A549 (cell line): ENCODE data around the gene SNRPA1. TPM values are rescaled to one million over a fixed set of nuclear protein-coding genes. Genes with fewer than 3 reads are reported as not detected.

Experiments
- ATAC-seq, 2 experiments: fragments of 200-7000 bp in 1 of 2; fragments of >200 bp in 1 of 2; cut with Nextera tagmentation in 1 of 2; cut with Tn5 transposase in 1 of 2; 3 replicates each; pipeline versions ENCODE4 v1.8.0 to v1.9.1; 2018 to 2020; ENCODE audit warnings: mild to moderate bottlenecking in 1 of 2, moderate library complexity in 1 of 2
- CTCF ChIA-PET: fragments of 300-600 bp; sonication (Branson Sonifier 250); formaldehyde crosslinking; extraction: SDS; loops from one replicate; lab custom pipeline; 2021; ENCODE audit warnings: antibody characterized with exemption, inconsistent platforms; lab: Yijun Ruan, JAX
- POLR2A ChIA-PET: fragments of 350-600 bp; formaldehyde crosslinking; extraction: SDS; loops from one replicate; lab custom pipeline; 2021; ENCODE audit warnings: antibody characterized with exemption, inconsistent platforms; lab: Yijun Ruan, JAX
- DNase-seq, 2 experiments: peaks; one replicate each; pipeline versions ENCODE4 v3.0.0 to v3.0.0-alpha.2; 2011 to 2016; ENCODE audit warnings: low read depth in 1 of 2, low spot score in 1 of 2
- FAIRE-seq: peaks from 2 replicates; lab custom pipeline; 2011; peaks lifted over from hg19 to GRCh38; lab: Jason Lieb, UNC
- H3K27ac ChIP-seq, 2 experiments: fragments of >200 bp; sonication (Bioruptor Twin); formaldehyde crosslinking; 3 replicates each; pipeline ENCODE4 v1.5.1; 2016 to 2017
- H3K4me1 ChIP-seq: fragments of >200 bp; sonication (Bioruptor Twin); formaldehyde crosslinking; 3 replicates; pipeline ENCODE4 v1.6.1; 2016
- H3K4me2 ChIP-seq: fragments of >200 bp; sonication (Bioruptor Twin); formaldehyde crosslinking; 3 replicates; pipeline ENCODE4 v1.6.1; 2016
- H3K4me3 ChIP-seq: fragments of >200 bp; sonication (Bioruptor Twin); formaldehyde crosslinking; 3 replicates; pipeline ENCODE4 v1.5.1; 2016
- H3K9me3 ChIP-seq: fragments of >200 bp; sonication (Bioruptor Twin); formaldehyde crosslinking; 3 replicates; pipeline ENCODE4 v1.6.1; 2016
- BHLHE40 ChIP-seq: IDR thresholded peaks from 2 replicates; pipeline ENCODE4 v1.6.1; 2012; ENCODE audit warnings: low read depth, low read length, inconsistent platforms
- CBX2 ChIP-seq: fragments of 200-600 bp; sonication (generic); IDR thresholded peaks from 2 replicates; pipeline ENCODE4 v1.6.1; 2016; ENCODE audit warnings: low read depth, mild to moderate bottlenecking, borderline replicate concordance
- CEBPB ChIP-seq, 2 experiments: fragments of >200 bp in 1 of 2; sonication (Bioruptor Twin) in 1 of 2; formaldehyde crosslinking in 1 of 2; IDR thresholded peaks; 2 replicates each; pipeline ENCODE4 v1.6.1; 2012 to 2016
- ESRRA ChIP-seq: fragments of 150-350 bp; IDR thresholded peaks from 2 replicates; pipeline ENCODE4 v1.6.1; 2014; ENCODE audit warnings: mild to moderate bottlenecking, low read length, borderline replicate concordance
- HDAC2 ChIP-seq: fragments of 200-600 bp; sonication (generic); IDR thresholded peaks from 2 replicates; pipeline ENCODE4 v1.6.1; 2016
- HEYL ChIP-seq: fragments of 250-450 bp; sonication (Bioruptor Pico); IDR thresholded peaks from 2 replicates; pipeline ENCODE4 v1.8.0; 2021; ENCODE audit warnings: mild to moderate bottlenecking, moderate library complexity
- HOXA7 ChIP-seq: fragments of 250-450 bp; sonication (Bioruptor Pico); IDR thresholded peaks from 2 replicates; pipeline ENCODE4 v1.5.0; 2020; ENCODE audit warnings: mild to moderate bottlenecking, moderate library complexity
- HOXB13 ChIP-seq: fragments of 250-450 bp; sonication (Bioruptor Pico); IDR thresholded peaks from 2 replicates; pipeline ENCODE4 v1.5.0; 2020; ENCODE audit warnings: low read depth, mild to moderate bottlenecking, moderate library complexity
- HOXB5 ChIP-seq: fragments of 250-450 bp; sonication (Bioruptor Pico); IDR thresholded peaks from 2 replicates; pipeline ENCODE4 v1.5.0; 2020; ENCODE audit warnings: mild to moderate bottlenecking, moderate library complexity
- JUNB ChIP-seq: fragments of >200 bp; sonication (Bioruptor Twin); formaldehyde crosslinking; IDR thresholded peaks from 2 replicates; pipeline ENCODE4 v1.6.1; 2016
- MAZ ChIP-seq: fragments of 150-350 bp; IDR thresholded peaks from 2 replicates; pipeline ENCODE4 v1.6.1; 2014; ENCODE audit warnings: antibody characterized with exemption, low read depth, low read length, borderline replicate concordance
- NPAS2 ChIP-seq: fragments of 250-450 bp; sonication (Bioruptor Pico); IDR thresholded peaks from 2 replicates; pipeline ENCODE4 v1.8.0; 2022; ENCODE audit warnings: mild to moderate bottlenecking, moderate library complexity, borderline replicate concordance
- SMC3 ChIP-seq: fragments of >200 bp; sonication (Bioruptor Twin); formaldehyde crosslinking; IDR thresholded peaks from 3 replicates; pipeline ENCODE4 v1.6.1; 2018; ENCODE audit warnings: inconsistent platforms
- ZC3H11A ChIP-seq: fragments of 450-650 bp; IDR thresholded peaks from 2 replicates; pipeline ENCODE4 v1.6.1; 2014; ENCODE audit warnings: antibody characterized with exemption, mild to moderate bottlenecking
- ZFP36 ChIP-seq: fragments of 450-650 bp; IDR thresholded peaks from 2 replicates; pipeline ENCODE4 v1.6.1; 2014; ENCODE audit warnings: borderline replicate concordance; ENCODE audit not compliant: partially characterized antibody
- WGBS: methylation state at CpG from one replicate; pipeline ENCODE4 v1.1.6; 2017; ENCODE audit errors: missing lambda C conversion rate; 5-methylcytosine and 5-hydroxymethylcytosine counted together
- polyA plus RNA-seq, 4 experiments: library from polyadenylated mRNA; depleted of rRNA in 3 of 4; stranded (reverse); fragments of >200 nt; fragmentation: RNase III in 1 of 4; extraction: RNeasy Plus Mini Kit Qiagen cat#74134 plus additional on column Dnase treatment in 1 of 4; gene quantifications; 2 replicates in 3 of 4; 3 replicates in 1 of 4; pipeline ENCODE4 v1.2.3, GENCODE V29; 2011 to 2017
- TF ChIP-seq, protein P1 (sequence below): fragments of >200 bp; sonication (Bioruptor Twin); formaldehyde crosslinking; IDR thresholded peaks from 3 replicates; pipeline ENCODE4 v1.6.1; 2016
- TF ChIP-seq, protein P2 (sequence below): fragments of >200 bp; sonication (Bioruptor Twin); formaldehyde crosslinking; IDR thresholded peaks from 3 replicates; pipeline ENCODE4 v1.5.1; 2016
- TF ChIP-seq, protein P3 (sequence below): fragments of 200-600 bp; sonication (generic); IDR thresholded peaks from 2 replicates; pipeline ENCODE4 v1.6.1; 2016; ENCODE audit warnings: antibody characterized with exemption, mild to moderate bottlenecking, moderate library complexity
- TF ChIP-seq, protein P4 (sequence below): fragments of 450-650 bp; IDR thresholded peaks from 2 replicates; pipeline ENCODE4 v1.6.1; 2014; ENCODE audit warnings: antibody characterized with exemption
- TF ChIP-seq, protein P5 (sequence below): fragments of 250-450 bp; sonication (Bioruptor Pico); IDR thresholded peaks from 2 replicates; pipeline ENCODE4 v1.5.0; 2021; ENCODE audit warnings: mild to moderate bottlenecking, moderate library complexity, borderline replicate concordance
- TF ChIP-seq, protein P6 (sequence below): fragments of 250-450 bp; sonication (Bioruptor Pico); IDR thresholded peaks from 2 replicates; pipeline ENCODE4 v1.5.0; 2020; ENCODE audit warnings: low read depth, mild to moderate bottlenecking, moderate library complexity

SNRPA1 gene
- polyA plus RNA-seq, 2 of the 4 experiments (the other 2 are of a cell fraction): 140 to 177 TPM

DNA sequence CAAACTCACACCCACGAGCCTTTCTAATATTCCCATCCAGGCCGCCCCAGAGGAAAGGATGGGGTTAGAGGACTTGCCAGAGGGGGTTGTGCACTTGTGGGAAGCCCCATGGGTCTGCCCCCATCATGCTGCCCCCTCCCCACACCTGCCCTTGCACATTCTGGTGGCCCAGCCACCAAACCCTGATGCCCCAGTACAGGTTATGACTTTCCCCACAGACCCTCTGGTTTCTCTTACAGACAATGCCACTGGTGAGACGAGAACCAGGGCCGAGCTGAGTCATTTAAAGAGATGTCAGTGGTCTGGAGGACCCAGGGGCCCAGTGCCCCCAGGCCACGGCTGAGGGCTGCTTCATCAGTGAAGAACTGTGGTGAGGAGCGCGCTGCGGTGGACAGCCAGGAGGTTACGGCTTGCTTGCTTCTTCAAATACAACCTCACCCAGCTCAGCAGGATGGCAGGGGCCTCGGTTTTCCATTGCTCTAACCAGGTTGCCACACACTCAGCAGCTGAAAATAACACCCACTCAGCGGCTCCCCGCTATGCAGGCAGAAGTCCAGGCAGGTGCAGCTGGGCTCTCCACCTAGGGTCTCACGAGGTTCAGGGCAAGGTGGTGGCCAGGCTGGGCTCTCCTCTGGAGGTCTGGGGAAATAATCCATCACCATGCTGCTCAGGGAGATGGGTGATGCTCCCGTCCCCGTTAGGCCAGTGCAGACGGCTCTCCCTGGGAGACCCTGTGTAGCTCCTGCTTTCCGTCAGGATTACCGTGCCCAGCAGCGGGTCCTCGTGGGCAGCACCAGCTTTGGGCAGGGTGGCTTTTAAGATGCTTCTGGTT is 13.8 kb upstream of the SNRPA1 start:
- H3K4me1 ChIP-seq: no peaks in the 10 kb centered on the region
- no peak overlapping the region for H3K4me2 ChIP-seq
- no peak overlapping the region for H3K27ac ChIP-seq
- no peaks in the 10 kb centered on the region for H3K9me3 ChIP-seq
- CTCF ChIA-PET: interaction anchor here (1.7 to 13.3 kb wide), 3 partner anchors 9 to 330 kb away, joined by 7 to 227 read pairs (median 12); no protein-coding TSS in a partner anchor
- FAIRE-seq (no peak), ATAC-seq (no peak; a peak in 1 of 6 replicates), DNase-seq (no peak)
- POLR2A ChIA-PET: no interaction called here
- TF ChIP-seq, protein P1, sequence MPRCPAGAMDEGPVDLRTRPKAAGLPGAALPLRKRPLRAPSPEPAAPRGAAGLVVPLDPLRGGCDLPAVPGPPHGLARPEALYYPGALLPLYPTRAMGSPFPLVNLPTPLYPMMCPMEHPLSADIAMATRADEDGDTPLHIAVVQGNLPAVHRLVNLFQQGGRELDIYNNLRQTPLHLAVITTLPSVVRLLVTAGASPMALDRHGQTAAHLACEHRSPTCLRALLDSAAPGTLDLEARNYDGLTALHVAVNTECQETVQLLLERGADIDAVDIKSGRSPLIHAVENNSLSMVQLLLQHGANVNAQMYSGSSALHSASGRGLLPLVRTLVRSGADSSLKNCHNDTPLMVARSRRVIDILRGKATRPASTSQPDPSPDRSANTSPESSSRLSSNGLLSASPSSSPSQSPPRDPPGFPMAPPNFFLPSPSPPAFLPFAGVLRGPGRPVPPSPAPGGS: no peak
- TF ChIP-seq, protein P2, sequence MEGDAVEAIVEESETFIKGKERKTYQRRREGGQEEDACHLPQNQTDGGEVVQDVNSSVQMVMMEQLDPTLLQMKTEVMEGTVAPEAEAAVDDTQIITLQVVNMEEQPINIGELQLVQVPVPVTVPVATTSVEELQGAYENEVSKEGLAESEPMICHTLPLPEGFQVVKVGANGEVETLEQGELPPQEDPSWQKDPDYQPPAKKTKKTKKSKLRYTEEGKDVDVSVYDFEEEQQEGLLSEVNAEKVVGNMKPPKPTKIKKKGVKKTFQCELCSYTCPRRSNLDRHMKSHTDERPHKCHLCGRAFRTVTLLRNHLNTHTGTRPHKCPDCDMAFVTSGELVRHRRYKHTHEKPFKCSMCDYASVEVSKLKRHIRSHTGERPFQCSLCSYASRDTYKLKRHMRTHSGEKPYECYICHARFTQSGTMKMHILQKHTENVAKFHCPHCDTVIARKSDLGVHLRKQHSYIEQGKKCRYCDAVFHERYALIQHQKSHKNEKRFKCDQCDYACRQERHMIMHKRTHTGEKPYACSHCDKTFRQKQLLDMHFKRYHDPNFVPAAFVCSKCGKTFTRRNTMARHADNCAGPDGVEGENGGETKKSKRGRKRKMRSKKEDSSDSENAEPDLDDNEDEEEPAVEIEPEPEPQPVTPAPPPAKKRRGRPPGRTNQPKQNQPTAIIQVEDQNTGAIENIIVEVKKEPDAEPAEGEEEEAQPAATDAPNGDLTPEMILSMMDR: no peak
- TF ChIP-seq, protein P3, sequence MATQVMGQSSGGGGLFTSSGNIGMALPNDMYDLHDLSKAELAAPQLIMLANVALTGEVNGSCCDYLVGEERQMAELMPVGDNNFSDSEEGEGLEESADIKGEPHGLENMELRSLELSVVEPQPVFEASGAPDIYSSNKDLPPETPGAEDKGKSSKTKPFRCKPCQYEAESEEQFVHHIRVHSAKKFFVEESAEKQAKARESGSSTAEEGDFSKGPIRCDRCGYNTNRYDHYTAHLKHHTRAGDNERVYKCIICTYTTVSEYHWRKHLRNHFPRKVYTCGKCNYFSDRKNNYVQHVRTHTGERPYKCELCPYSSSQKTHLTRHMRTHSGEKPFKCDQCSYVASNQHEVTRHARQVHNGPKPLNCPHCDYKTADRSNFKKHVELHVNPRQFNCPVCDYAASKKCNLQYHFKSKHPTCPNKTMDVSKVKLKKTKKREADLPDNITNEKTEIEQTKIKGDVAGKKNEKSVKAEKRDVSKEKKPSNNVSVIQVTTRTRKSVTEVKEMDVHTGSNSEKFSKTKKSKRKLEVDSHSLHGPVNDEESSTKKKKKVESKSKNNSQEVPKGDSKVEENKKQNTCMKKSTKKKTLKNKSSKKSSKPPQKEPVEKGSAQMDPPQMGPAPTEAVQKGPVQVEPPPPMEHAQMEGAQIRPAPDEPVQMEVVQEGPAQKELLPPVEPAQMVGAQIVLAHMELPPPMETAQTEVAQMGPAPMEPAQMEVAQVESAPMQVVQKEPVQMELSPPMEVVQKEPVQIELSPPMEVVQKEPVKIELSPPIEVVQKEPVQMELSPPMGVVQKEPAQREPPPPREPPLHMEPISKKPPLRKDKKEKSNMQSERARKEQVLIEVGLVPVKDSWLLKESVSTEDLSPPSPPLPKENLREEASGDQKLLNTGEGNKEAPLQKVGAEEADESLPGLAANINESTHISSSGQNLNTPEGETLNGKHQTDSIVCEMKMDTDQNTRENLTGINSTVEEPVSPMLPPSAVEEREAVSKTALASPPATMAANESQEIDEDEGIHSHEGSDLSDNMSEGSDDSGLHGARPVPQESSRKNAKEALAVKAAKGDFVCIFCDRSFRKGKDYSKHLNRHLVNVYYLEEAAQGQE: no peak
- no peak for TF ChIP-seq HEYL (CRISPR knock-in tag)
- no peak for TF ChIP-seq CBX2
- TF ChIP-seq, protein P4, sequence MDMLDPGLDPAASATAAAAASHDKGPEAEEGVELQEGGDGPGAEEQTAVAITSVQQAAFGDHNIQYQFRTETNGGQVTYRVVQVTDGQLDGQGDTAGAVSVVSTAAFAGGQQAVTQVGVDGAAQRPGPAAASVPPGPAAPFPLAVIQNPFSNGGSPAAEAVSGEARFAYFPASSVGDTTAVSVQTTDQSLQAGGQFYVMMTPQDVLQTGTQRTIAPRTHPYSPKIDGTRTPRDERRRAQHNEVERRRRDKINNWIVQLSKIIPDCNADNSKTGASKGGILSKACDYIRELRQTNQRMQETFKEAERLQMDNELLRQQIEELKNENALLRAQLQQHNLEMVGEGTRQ: no peak
- TF ChIP-seq HOXB5 (CRISPR knock-in tag): no peak
- TF ChIP-seq ZC3H11A: no peak
- TF ChIP-seq, protein P5, sequence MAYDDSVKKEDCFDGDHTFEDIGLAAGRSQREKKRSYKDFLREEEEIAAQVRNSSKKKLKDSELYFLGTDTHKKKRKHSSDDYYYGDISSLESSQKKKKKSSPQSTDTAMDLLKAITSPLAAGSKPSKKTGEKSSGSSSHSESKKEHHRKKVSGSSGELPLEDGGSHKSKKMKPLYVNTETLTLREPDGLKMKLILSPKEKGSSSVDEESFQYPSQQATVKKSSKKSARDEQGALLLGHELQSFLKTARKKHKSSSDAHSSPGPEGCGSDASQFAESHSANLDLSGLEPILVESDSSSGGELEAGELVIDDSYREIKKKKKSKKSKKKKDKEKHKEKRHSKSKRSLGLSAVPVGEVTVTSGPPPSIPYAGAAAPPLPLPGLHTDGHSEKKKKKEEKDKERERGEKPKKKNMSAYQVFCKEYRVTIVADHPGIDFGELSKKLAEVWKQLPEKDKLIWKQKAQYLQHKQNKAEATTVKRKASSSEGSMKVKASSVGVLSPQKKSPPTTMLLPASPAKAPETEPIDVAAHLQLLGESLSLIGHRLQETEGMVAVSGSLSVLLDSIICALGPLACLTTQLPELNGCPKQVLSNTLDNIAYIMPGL: no peak
- no peak for TF ChIP-seq ESRRA
- TF ChIP-seq CEBPB (IDR thresholded peaks at IDR 0.05): no peak
- no peak for TF ChIP-seq JUNB
- no peak overlapping the region for H3K4me3 ChIP-seq
- WGBS: 83% methylated on average over 17 of the region's 20 CpGs

DNA sequence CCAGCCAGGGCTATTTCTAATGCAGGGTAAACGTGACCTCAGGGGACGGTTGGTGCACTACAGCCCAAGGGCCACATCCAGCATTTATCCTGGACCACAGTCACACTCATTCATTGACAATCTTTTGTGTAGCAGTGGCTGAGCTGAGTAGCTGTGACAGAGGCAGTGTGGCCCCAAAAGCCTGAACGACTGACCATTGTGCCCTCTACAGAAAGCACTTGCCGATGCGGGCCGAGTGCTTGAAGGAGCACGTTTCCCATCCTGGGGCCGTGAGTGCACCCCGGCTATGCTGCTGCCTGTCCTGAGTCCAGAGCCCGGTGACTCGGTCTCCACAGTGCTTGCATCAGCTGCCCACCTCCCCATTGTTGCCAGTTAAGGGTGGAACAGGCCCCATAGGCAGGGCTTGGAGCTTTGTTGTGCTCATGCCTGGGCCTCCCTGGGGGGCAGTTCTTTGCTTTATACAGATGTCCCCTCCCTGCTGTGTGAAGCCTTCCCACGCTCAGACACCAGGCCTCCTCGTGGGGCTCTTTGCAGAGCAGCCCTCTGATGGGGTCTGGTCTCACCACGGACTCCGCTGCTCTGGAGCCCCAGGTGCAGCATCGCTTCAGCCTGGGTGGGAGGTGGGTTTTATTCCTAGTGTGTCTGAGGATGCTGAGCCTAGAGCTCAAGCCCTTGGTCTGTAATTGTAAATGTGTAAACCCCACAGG is 13.0 kb upstream of the SNRPA1 start:
- ChIA-PET CTCF (interaction anchor here (0.6 to 13.3 kb wide), 4 partner anchors 8 to 1103 kb away, joined by 3 to 227 read pairs (median 10); no protein-coding TSS in a partner anchor), POLR2A (no interaction called here)
- ATAC-seq (no peak; a peak in 2 of 6 replicates), FAIRE-seq (no peak), DNase-seq (no peak)
- no peak overlapping the region for H3K4me3 ChIP-seq
- H3K4me2 ChIP-seq: no peak overlapping the region
- 87% methylated on average over 15 of the region's 16 CpGs for WGBS
- H3K27ac ChIP-seq: no peak overlapping the region
- no peaks in the 10 kb centered on the region for H3K4me1 ChIP-seq
- H3K9me3 ChIP-seq: no peaks in the 10 kb centered on the region
- no peak for TF ChIP-seq MAZ
- TF ChIP-seq SMC3: no peak
- TF ChIP-seq NPAS2: no peak
- TF ChIP-seq ESRRA: no peak
- no peak for TF ChIP-seq HOXA7 (CRISPR knock-in tag)
- TF ChIP-seq, protein P6, sequence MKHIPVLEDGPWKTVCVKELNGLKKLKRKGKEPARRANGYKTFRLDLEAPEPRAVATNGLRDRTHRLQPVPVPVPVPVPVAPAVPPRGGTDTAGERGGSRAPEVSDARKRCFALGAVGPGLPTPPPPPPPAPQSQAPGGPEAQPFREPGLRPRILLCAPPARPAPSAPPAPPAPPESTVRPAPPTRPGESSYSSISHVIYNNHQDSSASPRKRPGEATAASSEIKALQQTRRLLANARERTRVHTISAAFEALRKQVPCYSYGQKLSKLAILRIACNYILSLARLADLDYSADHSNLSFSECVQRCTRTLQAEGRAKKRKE (CRISPR knock-in tag): no peak
- no peak for TF ChIP-seq CBX2
- TF ChIP-seq BHLHE40: no peak
- TF ChIP-seq HOXB13 (CRISPR knock-in tag): no peak
- no peak for TF ChIP-seq ZFP36
- TF ChIP-seq HDAC2: no peak
